Tibial nerve (tissue), 4 donors: ENCODE results near the gene HEXB. TPM values are rescaled to one million over a fixed set of nuclear protein-coding genes. Genes with fewer than 3 reads are reported as not detected.

ENCODE experiments used
- DNase-seq, 2 donors: peaks; one replicate each; pipeline ENCODE4 v3.0.0-alpha.2; 2019; ENCODE audit warnings: low spot score in 2 of 2
- H3K27ac ChIP-seq, 4 donors: fragments of 200-600 bp; sonication (generic) in 3 of 4; one replicate each; pipeline ENCODE4 v1.5.1; 2017 to 2019; ENCODE audit warnings: mild to moderate bottlenecking in 1 of 4
- H3K27me3 ChIP-seq, 2 donors: fragments of 200-600 bp; sonication (generic) in 1 of 2; one replicate each; pipeline versions ENCODE4 v1.5.1 to v1.6.0; 2017 to 2019
- H3K36me3 ChIP-seq, 3 donors: fragments of 200-600 bp; sonication (generic); one replicate each; pipeline ENCODE4 v1.5.1; 2018 to 2019
- H3K4me1 ChIP-seq, 4 donors: fragments of 200-600 bp; sonication (generic) in 3 of 4; one replicate each; pipeline ENCODE4 v1.5.1; 2017 to 2019
- H3K4me3 ChIP-seq, 4 donors: fragments of 200-600 bp; sonication (generic) in 3 of 4; one replicate each; pipeline ENCODE4 v1.5.1; 2017 to 2019; ENCODE audit warnings: mild to moderate bottlenecking in 1 of 4, moderate library complexity in 1 of 4
- H3K9me3 ChIP-seq, 4 donors: fragments of 200-600 bp; sonication (generic) in 3 of 4; one replicate each; pipeline ENCODE4 v1.5.1; 2017 to 2019
- CTCF ChIP-seq, 5 experiments: fragments of 200-600 bp in 3 of 5; fragments of 450-650 bp in 2 of 5; sonication (generic) in 3 of 5; IDR thresholded peaks; one replicate each; pipeline ENCODE4 v1.5.1; 2016 to 2019; ENCODE audit warnings: antibody characterized with exemption in 5 of 5, mild to moderate bottlenecking in 3 of 5, moderate library complexity in 2 of 5
- EP300 ChIP-seq, 2 donors: sonication (generic); formaldehyde crosslinking; IDR thresholded peaks; one replicate each; pipeline ENCODE4 v1.6.1; 2017; ENCODE audit warnings: antibody characterized with exemption in 2 of 2, mild to moderate bottlenecking in 1 of 2
- POLR2A ChIP-seq, 2 donors: fragments of 450-650 bp; IDR thresholded peaks; one replicate each; pipeline ENCODE4 v1.6.1; 2017; ENCODE audit warnings: antibody characterized with exemption in 2 of 2, mild to moderate bottlenecking in 2 of 2, moderate library complexity in 2 of 2
- WGBS, 2 donors: methylation state at CpG; one replicate each; pipeline ENCODE4 v1.1.5; 2018; 5-methylcytosine and 5-hydroxymethylcytosine counted together
- total RNA-seq, 4 donors: library from RNA; depleted of rRNA; stranded (reverse); fragments of >200 nt; gene quantifications; one replicate each; pipeline ENCODE4 v1.1.0, GENCODE V29; 2016

HEXB gene
- total RNA-seq, 4 donors from 2014 or later: 79.1 to 166 (median 129) TPM

GRCh38 chr5:74641735-74642542 is 43.1 kb upstream of the HEXB start:
- H3K9me3 ChIP-seq: no peaks in the 10 kb centered on the region
- TF ChIP-seq POLR2A (IDR thresholded peaks at IDR 0.05) (no peak), CTCF (IDR thresholded peaks at IDR 0.05) (peak in 4 of 5 experiments; percentile 42 to 60 (median 47)), EP300 (IDR thresholded peaks at IDR 0.05) (no peak)
- H3K27me3 ChIP-seq: no peaks in the 10 kb centered on the region
- peak in 1 of 2 donors; percentile 59 for DNase-seq
- peak overlapping the region in 3 of 4 donors; percentile 49 to 85 (median 78) for H3K27ac ChIP-seq
- H3K4me3 ChIP-seq: peak overlapping the region; percentile 53 to 73 (median 68)
- 8 to 9% methylated on average over 28 of the region's 28 CpGs for WGBS, 2 donors
- peaks cover 0 to 36% (median 8%) of the 10 kb centered on the region in 4 donors for H3K4me1 ChIP-seq
- H3K36me3 ChIP-seq: no peaks in the 10 kb centered on the region

GRCh38 chr5:74642543-74642863 is 42.5 kb upstream of the HEXB start:
- DNase-seq: no peak
- Histone ChIP-seq H3K27ac (no peak overlapping the region), H3K9me3 (no peaks in the 10 kb centered on the region), H3K4me1 (peaks cover 0 to 40% (median 8%) of the 10 kb centered on the region in 4 donors), H3K27me3 (no peaks in the 10 kb centered on the region), H3K4me3 (no peak overlapping the region), H3K36me3 (no peaks in the 10 kb centered on the region)
- 80 to 84% methylated on average over 6 of the region's 6 CpGs for WGBS, 2 donors
- TF ChIP-seq POLR2A (IDR thresholded peaks at IDR 0.05) (no peak), EP300 (IDR thresholded peaks at IDR 0.05) (no peak), CTCF (IDR thresholded peaks at IDR 0.05) (no peak)

GRCh38 chr5:74643111-74643562 is 41.9 kb upstream of the HEXB start:
- Histone ChIP-seq H3K27ac (no peak overlapping the region), H3K27me3 (no peaks in the 10 kb centered on the region), H3K4me3 (no peak overlapping the region), H3K9me3 (no peaks in the 10 kb centered on the region), H3K4me1 (peaks cover 0 to 40% (median 8%) of the 10 kb centered on the region in 4 donors), H3K36me3 (no peaks in the 10 kb centered on the region)
- TF ChIP-seq CTCF (IDR thresholded peaks at IDR 0.05) (no peak), POLR2A (IDR thresholded peaks at IDR 0.05) (no peak), EP300 (IDR thresholded peaks at IDR 0.05) (no peak)
- 54% methylated on average over 4 of the region's 4 CpGs for WGBS, 2 donors
- no peak for DNase-seq

GRCh38 chr5:74647096-74647495 is 37.9 kb upstream of the HEXB start:
- Histone ChIP-seq H3K4me1 (peaks cover 0 to 22% (median 0%) of the 10 kb centered on the region in 4 donors), H3K4me3 (no peak overlapping the region), H3K27ac (no peak overlapping the region), H3K36me3 (no peaks in the 10 kb centered on the region), H3K27me3 (no peaks in the 10 kb centered on the region), H3K9me3 (no peaks in the 10 kb centered on the region)
- WGBS, 2 donors: 38 to 42% methylated on average over 1 of the region's 1 CpG
- DNase-seq: no peak
- TF ChIP-seq POLR2A (IDR thresholded peaks at IDR 0.05) (no peak), EP300 (IDR thresholded peaks at IDR 0.05) (no peak), CTCF (IDR thresholded peaks at IDR 0.05) (no peak)

- H3K9me3 ChIP-seq: no peaks in the 10 kb centered on the region
- H3K36me3 ChIP-seq: no peaks in the 10 kb centered on the region
- no peak for TF ChIP-seq EP300 (IDR thresholded peaks at IDR 0.05)
- no peak for TF ChIP-seq POLR2A (IDR thresholded peaks at IDR 0.05)
- peak; percentile 66 to 84 (median 77) for TF ChIP-seq CTCF (IDR thresholded peaks at IDR 0.05)
- WGBS, 2 donors: 6 to 10% methylated on average over 6 of the region's 6 CpGs
- no peak for DNase-seq
- no peak overlapping the region for H3K4me3 ChIP-seq
- no peaks in the 10 kb centered on the region for H3K27me3 ChIP-seq
- no peak overlapping the region for H3K27ac ChIP-seq
- peaks cover 0 to 18% (median 0%) of the 10 kb centered on the region in 4 donors for H3K4me1 ChIP-seq
Measured at GRCh38 chr5:74648835-74649293, 36.2 kb upstream of the HEXB start.
